Measurements from ENCODE around the gene VPS36.

GRCh38 chr13:52394586-52394985, 55.8 kb downstream of the VPS36 start:
- no peak for TF ChIP-seq CTCF (IDR thresholded peaks at IDR 0.05)
- no peak for TF ChIP-seq EZH2 (IDR thresholded peaks at IDR 0.05; ENCODE audit: borderline replicate concordance, insufficient read depth, low read depth, low read length, poor library complexity, severe bottlenecking)

All from B cell (primary cell).